NCI-H510A (cell line): ENCODE results near the gene PIGV.
"Not testable (repeated sequence)": the region's sequence is repeated elsewhere in the genome, so short reads cannot be mapped to it uniquely, and the experiment has no call there.

Experiments
- DNase-seq: peaks from one replicate; lab custom pipeline; 2025; lab: John Stamatoyannopoulos, UW

PIGV gene

GRCh38 chr1:26797627-26798026 is 9.9 kb downstream of the PIGV start:
- DNase-seq = no peak

- DNase-seq = no peak
Measured at GRCh38 chr1:26799479-26800142, 11.9 kb downstream of the PIGV start.

- DNase-seq = not testable (repeated sequence)
Measured at GRCh38 chr1:26803932-26804331, 16.2 kb downstream of the PIGV start.

- DNase-seq = not testable (repeated sequence)
Measured at GRCh38 chr1:26810105-26810504, 22.4 kb downstream of the PIGV start.

GRCh38 chr1:26811057-26811456 is 23.3 kb downstream of the PIGV start:
- DNase-seq = no peak

- DNase-seq = no peak
Measured at GRCh38 chr1:26811708-26812107, 24.0 kb downstream of the PIGV start.

- no peak for DNase-seq
Measured at GRCh38 chr1:26814377-26814776, 26.6 kb downstream of the PIGV start.

GRCh38 chr1:26814893-26815292 is 27.1 kb downstream of the PIGV start:
- DNase-seq = no peak

- no peak for DNase-seq
Measured at GRCh38 chr1:26820784-26821269, 33.1 kb downstream of the PIGV start.

GRCh38 chr1:26822737-26823395 is 35.1 kb downstream of the PIGV start:
- no peak for DNase-seq

- no peak for DNase-seq
Measured at GRCh38 chr1:26824731-26825130, 37.0 kb downstream of the PIGV start.

- DNase-seq = no peak
Measured at GRCh38 chr1:26826261-26827105, 38.7 kb downstream of the PIGV start, which contains the start of gene ZDHHC18. ZDHHC18 (plus strand) TSS chr1:26826688; CDS start chr1:26826805, 117 bp downstream.

- no peak for DNase-seq
Measured at GRCh38 chr1:26827106-26827604, 39.4 kb downstream of the PIGV start.

GRCh38 chr1:26827663-26828062 is 39.9 kb downstream of the PIGV start:
- DNase-seq = no peak

GRCh38 chr1:26828411-26828991 is 40.8 kb downstream of the PIGV start:
- no peak for DNase-seq

GRCh38 chr1:26829184-26829911 is 41.6 kb downstream of the PIGV start:
- DNase-seq = no peak

GRCh38 chr1:26831059-26831458 is 43.3 kb downstream of the PIGV start:
- no peak for DNase-seq

- DNase-seq = peak; percentile 43
Measured at GRCh38 chr1:26831546-26832248, 43.9 kb downstream of the PIGV start.

GRCh38 chr1:26832249-26832960 is 44.7 kb downstream of the PIGV start:
- DNase-seq = no peak
